B cell (primary cell): ENCODE measurements around the gene NEGR1.

Experiments
- EZH2 ChIP-seq: IDR thresholded peaks from 2 replicates; pipeline ENCODE4 v1.6.1; 2012; ENCODE audit warnings: borderline replicate concordance, low read depth, mild to moderate bottlenecking, moderate library complexity, low read length; ENCODE audit not compliant: insufficient read depth, poor library complexity, severe bottlenecking
- TF ChIP-seq, protein P1 (sequence below): fragments of 200-600 bp; IDR thresholded peaks from one replicate; pipeline ENCODE4 v1.8.0; 2022; ENCODE audit warnings: antibody characterized with exemption, mild to moderate bottlenecking

DNA sequence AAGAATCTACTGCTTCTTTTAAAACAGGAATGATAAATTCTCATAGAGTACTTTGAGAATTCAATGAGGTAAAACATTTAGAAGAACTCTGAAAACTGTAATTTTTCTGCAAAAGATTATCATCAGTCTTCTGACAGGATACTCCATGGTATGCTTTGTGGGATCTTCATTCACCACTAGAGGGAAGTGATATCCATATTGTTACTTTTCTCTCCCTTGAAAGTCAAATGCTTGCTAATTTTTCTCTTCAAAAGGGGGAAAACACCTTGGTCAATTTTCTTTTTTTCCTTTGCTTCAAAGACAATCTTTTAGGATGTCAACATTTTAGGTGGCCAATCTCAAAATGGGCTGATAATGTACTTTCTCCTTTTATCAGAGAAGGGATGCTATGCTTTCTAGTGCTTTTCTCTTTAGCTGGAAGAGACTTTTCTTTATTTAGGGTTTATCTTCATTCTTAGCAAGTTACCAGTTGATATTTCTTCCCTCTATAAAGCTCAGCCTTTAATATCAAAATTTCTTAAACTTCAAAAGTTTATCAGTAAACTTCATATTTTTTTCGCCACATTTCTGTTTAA, 95.5 kb downstream of the NEGR1 start:
- TF ChIP-seq, protein P1, sequence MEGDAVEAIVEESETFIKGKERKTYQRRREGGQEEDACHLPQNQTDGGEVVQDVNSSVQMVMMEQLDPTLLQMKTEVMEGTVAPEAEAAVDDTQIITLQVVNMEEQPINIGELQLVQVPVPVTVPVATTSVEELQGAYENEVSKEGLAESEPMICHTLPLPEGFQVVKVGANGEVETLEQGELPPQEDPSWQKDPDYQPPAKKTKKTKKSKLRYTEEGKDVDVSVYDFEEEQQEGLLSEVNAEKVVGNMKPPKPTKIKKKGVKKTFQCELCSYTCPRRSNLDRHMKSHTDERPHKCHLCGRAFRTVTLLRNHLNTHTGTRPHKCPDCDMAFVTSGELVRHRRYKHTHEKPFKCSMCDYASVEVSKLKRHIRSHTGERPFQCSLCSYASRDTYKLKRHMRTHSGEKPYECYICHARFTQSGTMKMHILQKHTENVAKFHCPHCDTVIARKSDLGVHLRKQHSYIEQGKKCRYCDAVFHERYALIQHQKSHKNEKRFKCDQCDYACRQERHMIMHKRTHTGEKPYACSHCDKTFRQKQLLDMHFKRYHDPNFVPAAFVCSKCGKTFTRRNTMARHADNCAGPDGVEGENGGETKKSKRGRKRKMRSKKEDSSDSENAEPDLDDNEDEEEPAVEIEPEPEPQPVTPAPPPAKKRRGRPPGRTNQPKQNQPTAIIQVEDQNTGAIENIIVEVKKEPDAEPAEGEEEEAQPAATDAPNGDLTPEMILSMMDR: peak; percentile 11
- TF ChIP-seq EZH2: no peak
